GM11168 (cell line): ENCODE measurements around the gene INPP5K.

Experiments used
- in situ Hi-C: fragments of 300-500 bp; cut with MboI; formaldehyde crosslinking; loops from one replicate; pipeline ENCODE4 v1.12.0; 2022; ENCODE audit warnings: low sequenced_read_pairs; ENCODE audit not compliant: unreplicated experiment

The INPP5K gene

GRCh38 chr17:1488826-1489270 lies 27.6 kb downstream of the INPP5K start:
- in situ Hi-C loops = no loop called here

- in situ Hi-C loops = no loop called here
Observed at GRCh38 chr17:1487939-1488825, 28.2 kb downstream of the INPP5K start.

- in situ Hi-C loops = no loop called here
Observed at GRCh38 chr17:1486802-1487695, 29.4 kb downstream of the INPP5K start.

- in situ Hi-C loops = no loop called here
Observed at GRCh38 chr17:1485423-1486376, 30.7 kb downstream of the INPP5K start.

- in situ Hi-C loops = no loop called here
Observed at GRCh38 chr17:1484676-1485422, 31.6 kb downstream of the INPP5K start.

GRCh38 chr17:1484060-1484535 lies 32.3 kb downstream of the INPP5K start:
- in situ Hi-C loops = no loop called here

GRCh38 chr17:1482680-1483079 lies 33.7 kb downstream of the INPP5K start:
- in situ Hi-C loops = no loop called here

- in situ Hi-C loops = no loop called here
Observed at GRCh38 chr17:1481736-1482135, 34.7 kb downstream of the INPP5K start.

- in situ Hi-C loops = no loop called here
Observed at GRCh38 chr17:1480747-1481465, 35.5 kb downstream of the INPP5K start.

GRCh38 chr17:1478418-1478817 lies 38.0 kb downstream of the INPP5K start:
- in situ Hi-C loops = no loop called here

GRCh38 chr17:1475321-1475854 lies 41.0 kb downstream of the INPP5K start:
- in situ Hi-C loops = no loop called here

GRCh38 chr17:1474402-1475189 lies 41.8 kb downstream of the INPP5K start:
- in situ Hi-C loops = no loop called here

GRCh38 chr17:1473841-1474240 lies 42.6 kb downstream of the INPP5K start:
- in situ Hi-C loops = no loop called here

- in situ Hi-C loops = no loop called here
Observed at GRCh38 chr17:1473170-1473569, 43.2 kb downstream of the INPP5K start.

GRCh38 chr17:1471911-1472821 lies 44.2 kb downstream of the INPP5K start:
- in situ Hi-C loops = no loop called here

GRCh38 chr17:1471490-1471889 lies 44.9 kb downstream of the INPP5K start:
- in situ Hi-C loops = no loop called here
